ENCODE data around the gene NT5DC3. TPM values are rescaled to one million over a fixed set of nuclear protein-coding genes. Genes with fewer than 3 reads are reported as not detected.

NT5DC3 gene
- total and polyA plus RNA-seq, 9 of the 15 experiments (the other 6 are each of a cell fraction or from before 2014, with no cell fraction given), result 6.3 to 33.5 (median 24.5) TPM

DNA sequence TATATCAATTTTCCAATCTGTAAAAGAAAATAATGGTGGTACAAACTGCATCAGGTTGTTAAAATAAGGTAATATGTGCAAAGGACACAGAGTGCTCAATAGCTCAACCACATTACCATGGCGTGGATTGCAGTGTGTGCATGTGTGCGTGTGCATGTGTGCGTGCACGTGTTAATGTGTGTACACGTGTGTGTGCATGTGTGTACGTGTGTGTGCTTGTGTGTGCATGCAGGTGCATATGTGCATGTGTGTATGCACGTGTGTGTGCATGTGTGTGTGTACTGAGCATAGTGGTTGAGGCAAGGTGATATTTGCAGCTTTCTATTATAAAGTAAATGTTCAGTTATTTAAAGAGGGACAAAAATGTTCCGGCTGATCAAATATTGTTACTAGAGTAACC is 115.6 kb downstream of the NT5DC3 start:
- no peak for ATAC-seq
- BruUV-seq (replicated peaks), result no TSS peak

More for the DNA sequence above, 115.6 kb downstream of the NT5DC3 start:
- Histone ChIP-seq H4K20me1 (replicated peaks; ENCODE audit: control insufficient read depth, insufficient read depth, low read length) (no peaks in the 10 kb centered on the region), H3K27ac (ENCODE audit: extremely low read depth, low read depth, low read length) (no peak overlapping the region), H3K27me3 (ENCODE audit: control insufficient read depth in 2 of 2, insufficient read depth in 2 of 2, low read length in 2 of 2) (peaks cover 2 to 20% of the 10 kb centered on the region in 2 experiments; a peak in 3 of 5 replicates), H3K9me1 (ENCODE audit: control insufficient read depth, insufficient read depth, low read length) (no peaks in the 10 kb centered on the region), H3K4me1 (replicated peaks in 1 of 2; ENCODE audit: control insufficient read depth in 2 of 2, insufficient read depth in 2 of 2, low read length in 2 of 2) (no peaks in the 10 kb centered on the region), H3K4me2 (ENCODE audit: insufficient read depth, low read length) (no peak overlapping the region), H3K4me3 (no peak overlapping the region), H2AFZ (ENCODE audit: low read depth, low read length) (no peak overlapping the region), H3K36me3 (ENCODE audit: control insufficient read depth, insufficient read depth, low read length) (no peaks in the 10 kb centered on the region), H3K79me2 (ENCODE audit: control insufficient read depth, insufficient read depth, low read length) (no peaks in the 10 kb centered on the region), H3K9ac (ENCODE audit: insufficient read depth in 1 of 2, low read depth in 2 of 2, low read length in 2 of 2) (no peak overlapping the region), H3K9me3 (replicated peaks; ENCODE audit: control insufficient read depth, insufficient read depth, low read depth, low read length) (no peaks in the 10 kb centered on the region)
- POLR2A ChIA-PET, result interaction anchor here (1.7 kb wide), 1 partner anchor 10 kb away, joined by 6 read pairs; no protein-coding TSS in a partner anchor
- intact Hi-C loops (cut with micrococcal nuclease), result no loop called here
- CTCF ChIA-PET (ENCODE audit: low intra/inter-chr PET ratio), result no interaction called here
- DNase-seq (ENCODE audit: extremely low read depth in 1 of 4, low spot score in 3 of 4) (no peak), FAIRE-seq (no peak)
- in situ Hi-C loops (cut with MboI), result no loop called here
- TF ChIP-seq DDX20 (tag; IDR thresholded peaks at IDR 0.05; ENCODE audit: low read depth) (no peak), ZBTB1 (CRISPR knock-in tag; IDR thresholded peaks at IDR 0.05; ENCODE audit: borderline replicate concordance, low read depth) (no peak), KDM1A (IDR thresholded peaks at IDR 0.05) (peak in 1 of 2 experiments; percentile 88; a peak in 2 of 4 replicates), ZNF146 (CRISPR knock-in tag; IDR thresholded peaks at IDR 0.05; ENCODE audit: unreplicated experiment) (no peak)
- TF ChIP-seq, protein P1, sequence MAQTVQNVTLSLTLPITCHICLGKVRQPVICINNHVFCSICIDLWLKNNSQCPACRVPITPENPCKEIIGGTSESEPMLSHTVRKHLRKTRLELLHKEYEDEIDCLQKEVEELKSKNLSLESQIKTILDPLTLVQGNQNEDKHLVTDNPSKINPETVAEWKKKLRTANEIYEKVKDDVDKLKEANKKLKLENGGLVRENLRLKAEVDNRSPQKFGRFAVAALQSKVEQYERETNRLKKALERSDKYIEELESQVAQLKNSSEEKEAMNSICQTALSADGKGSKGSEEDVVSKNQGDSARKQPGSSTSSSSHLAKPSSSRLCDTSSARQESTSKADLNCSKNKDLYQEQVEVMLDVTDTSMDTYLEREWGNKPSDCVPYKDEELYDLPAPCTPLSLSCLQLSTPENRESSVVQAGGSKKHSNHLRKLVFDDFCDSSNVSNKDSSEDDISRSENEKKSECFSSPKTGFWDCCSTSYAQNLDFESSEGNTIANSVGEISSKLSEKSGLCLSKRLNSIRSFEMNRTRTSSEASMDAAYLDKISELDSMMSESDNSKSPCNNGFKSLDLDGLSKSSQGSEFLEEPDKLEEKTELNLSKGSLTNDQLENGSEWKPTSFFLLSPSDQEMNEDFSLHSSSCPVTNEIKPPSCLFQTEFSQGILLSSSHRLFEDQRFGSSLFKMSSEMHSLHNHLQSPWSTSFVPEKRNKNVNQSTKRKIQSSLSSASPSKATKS (CRISPR knock-in tag; IDR thresholded peaks at IDR 0.05), result no peak
- TF ChIP-seq, protein P2, sequence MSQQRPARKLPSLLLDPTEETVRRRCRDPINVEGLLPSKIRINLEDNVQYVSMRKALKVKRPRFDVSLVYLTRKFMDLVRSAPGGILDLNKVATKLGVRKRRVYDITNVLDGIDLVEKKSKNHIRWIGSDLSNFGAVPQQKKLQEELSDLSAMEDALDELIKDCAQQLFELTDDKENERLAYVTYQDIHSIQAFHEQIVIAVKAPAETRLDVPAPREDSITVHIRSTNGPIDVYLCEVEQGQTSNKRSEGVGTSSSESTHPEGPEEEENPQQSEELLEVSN (IDR thresholded peaks at IDR 0.05; ENCODE audit: borderline replicate concordance in 1 of 2, extremely low read depth in 1 of 2, insufficient read depth in 1 of 2, insufficient read length in 1 of 2, low read depth in 1 of 2, low read length in 1 of 2, poor library complexity in 1 of 2, severe bottlenecking in 1 of 2), result no peak
- TF ChIP-seq, protein P3, sequence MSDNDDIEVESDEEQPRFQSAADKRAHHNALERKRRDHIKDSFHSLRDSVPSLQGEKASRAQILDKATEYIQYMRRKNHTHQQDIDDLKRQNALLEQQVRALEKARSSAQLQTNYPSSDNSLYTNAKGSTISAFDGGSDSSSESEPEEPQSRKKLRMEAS (CRISPR knock-in tag; IDR thresholded peaks at IDR 0.05), result no peak; the same call in 1 of the 2 replicates
- 8% methylated on average over 8 of the region's 8 CpGs for WGBS (ENCODE audit: insufficient coverage, low coverage, missing lambda C conversion rate)

Other genes with a start within 250 kb of the NT5DC3 start
- 389 and 400 TPM in 2 replicates for gene HSP90B1, start 89.2 kb upstream of the NT5DC3 start, total RNA-seq (2014; rRNA removed)
- 604 and 619 TPM in 2 replicates for gene HSP90B1, start 89.2 kb upstream of the NT5DC3 start, total RNA-seq (2014; rRNA removed; fragmentation: Illumina TruSeq; extraction: Trizol)
- 602 and 611 TPM in 2 replicates for gene HSP90B1, start 89.2 kb upstream of the NT5DC3 start, total RNA-seq (2015; rRNA removed; fragmentation: Illumina TruSeq; extraction: Trizol)
- gene HSP90B1, start 89.2 kb upstream of the NT5DC3 start, total RNA-seq (2021), result 453 and 469 TPM in 2 replicates
- gene HSP90B1, start 89.2 kb upstream of the NT5DC3 start, polyA plus RNA-seq (2011; rRNA removed), result 593 and 719 TPM in 2 replicates
- 541 and 657 TPM in 2 replicates for gene HSP90B1, start 89.2 kb upstream of the NT5DC3 start, polyA plus RNA-seq (2014; fragmentation: Illumina TruSeq; extraction: Trizol)
- 100 to 1,000 TPM; 196 to 235 TPM for gene HSP90B1, start 89.2 kb upstream of the NT5DC3 start, polyA plus RNA-seq (2014; fragmentation: Nextera tagmentation; extraction: Ambion mirVana)
- gene HSP90B1, start 89.2 kb upstream of the NT5DC3 start, polyA plus RNA-seq (2014; rRNA removed), result 528 and 557 TPM in 2 replicates
- gene TDG, start 124.6 kb upstream of the NT5DC3 start, total RNA-seq (2014; rRNA removed), result 50.8 and 56.8 TPM in 2 replicates
- gene TDG, start 124.6 kb upstream of the NT5DC3 start, total RNA-seq (2014; rRNA removed; fragmentation: Illumina TruSeq; extraction: Trizol), result 67.3 and 80.5 TPM in 2 replicates
- 65.7 and 70.3 TPM in 2 replicates for gene TDG, start 124.6 kb upstream of the NT5DC3 start, total RNA-seq (2015; rRNA removed; fragmentation: Illumina TruSeq; extraction: Trizol)
- gene TDG, start 124.6 kb upstream of the NT5DC3 start, total RNA-seq (2021), result 57.9 and 62.7 TPM in 2 replicates
- 50.8 and 73.3 TPM in 2 replicates for gene TDG, start 124.6 kb upstream of the NT5DC3 start, polyA plus RNA-seq (2011; rRNA removed)
- 69.8 and 77.2 TPM in 2 replicates for gene TDG, start 124.6 kb upstream of the NT5DC3 start, polyA plus RNA-seq (2014; fragmentation: Illumina TruSeq; extraction: Trizol)
- gene TDG, start 124.6 kb upstream of the NT5DC3 start, polyA plus RNA-seq (2014; fragmentation: Nextera tagmentation; extraction: Ambion mirVana), result 10 to 100 TPM; 37.6 to 49.0 TPM
- gene TDG, start 124.6 kb upstream of the NT5DC3 start, polyA plus RNA-seq (2014; rRNA removed), result 62.1 and 64.0 TPM in 2 replicates
- 0.18 TPM in 1 of 2 replicates, not detected in the other for gene GLT8D2, start 209.0 kb upstream of the NT5DC3 start, total RNA-seq (2014; rRNA removed)
- gene GLT8D2, start 209.0 kb upstream of the NT5DC3 start, total RNA-seq (2014; rRNA removed; fragmentation: Illumina TruSeq; extraction: Trizol), result not detected in 2 replicates
- not detected in 2 replicates for gene GLT8D2, start 209.0 kb upstream of the NT5DC3 start, total RNA-seq (2015; rRNA removed; fragmentation: Illumina TruSeq; extraction: Trizol)
- not detected in 2 replicates for gene GLT8D2, start 209.0 kb upstream of the NT5DC3 start, total RNA-seq (2021)
- not detected in 2 replicates for gene GLT8D2, start 209.0 kb upstream of the NT5DC3 start, polyA plus RNA-seq (2011; rRNA removed)
- not detected in 2 replicates for gene GLT8D2, start 209.0 kb upstream of the NT5DC3 start, polyA plus RNA-seq (2014; fragmentation: Illumina TruSeq; extraction: Trizol)
- under 1 TPM; 0.18 to 0.27 TPM for gene GLT8D2, start 209.0 kb upstream of the NT5DC3 start, polyA plus RNA-seq (2014; fragmentation: Nextera tagmentation; extraction: Ambion mirVana)
- gene GLT8D2, start 209.0 kb upstream of the NT5DC3 start, polyA plus RNA-seq (2014; rRNA removed), result 0.12 TPM in 1 of 2 replicates, not detected in the other
- gene HCFC2, start 223.3 kb upstream of the NT5DC3 start, total RNA-seq (2014; rRNA removed), result 2.8 and 3.8 TPM in 2 replicates
- gene HCFC2, start 223.3 kb upstream of the NT5DC3 start, total RNA-seq (2014; rRNA removed; fragmentation: Illumina TruSeq; extraction: Trizol), result 4.4 and 6.0 TPM in 2 replicates
- gene HCFC2, start 223.3 kb upstream of the NT5DC3 start, total RNA-seq (2015; rRNA removed; fragmentation: Illumina TruSeq; extraction: Trizol), result 5.2 and 6.5 TPM in 2 replicates
- 3.8 and 4.0 TPM in 2 replicates for gene HCFC2, start 223.3 kb upstream of the NT5DC3 start, total RNA-seq (2021)
- gene HCFC2, start 223.3 kb upstream of the NT5DC3 start, polyA plus RNA-seq (2011; rRNA removed), result 4.0 and 5.8 TPM in 2 replicates
- gene HCFC2, start 223.3 kb upstream of the NT5DC3 start, polyA plus RNA-seq (2014; fragmentation: Illumina TruSeq; extraction: Trizol), result 3.1 and 3.8 TPM in 2 replicates
- gene HCFC2, start 223.3 kb upstream of the NT5DC3 start, polyA plus RNA-seq (2014; fragmentation: Nextera tagmentation; extraction: Ambion mirVana), result 1 to 10 TPM; 1.2 to 1.6 TPM
- 2.5 and 5.7 TPM in 2 replicates for gene HCFC2, start 223.3 kb upstream of the NT5DC3 start, polyA plus RNA-seq (2014; rRNA removed)